ENCODE results near the gene TIMM29. TPM values are rescaled to one million over a fixed set of nuclear protein-coding genes. Genes with fewer than 3 reads are reported as not detected.

TIMM29 gene
- total and polyA plus RNA-seq, 2 experiments from 2014 or later, result 31.3 to 54.5 TPM

- H3K36me3 ChIP-seq, result no peaks in the 10 kb centered on the region
- no peak overlapping the region for H3K27ac ChIP-seq
- no peaks in the 10 kb centered on the region for H3K9me3 ChIP-seq (ENCODE audit: low read depth)
- TF ChIP-seq CTCF (IDR thresholded peaks at IDR 0.05; ENCODE audit: low read depth, low read length), result no peak
- H3K4me3 ChIP-seq, result no peak overlapping the region
- H3K4me1 ChIP-seq (ENCODE audit: low read depth), result no peaks in the 10 kb centered on the region
- no peaks in the 10 kb centered on the region for H3K27me3 ChIP-seq
- no peak for DNase-seq (ENCODE audit: low read depth in 1 of 2, low spot score in 1 of 2)
These were observed 29.4 kb upstream of the TIMM29 start for GRCh38 chr19:10899151-10899653.

- H3K4me1 ChIP-seq (ENCODE audit: low read depth), result no peaks in the 10 kb centered on the region
- DNase-seq (ENCODE audit: low read depth in 1 of 2, low spot score in 1 of 2), result no peak
- no peak overlapping the region for H3K4me3 ChIP-seq
- H3K27me3 ChIP-seq, result no peaks in the 10 kb centered on the region
- TF ChIP-seq CTCF (IDR thresholded peaks at IDR 0.05; ENCODE audit: low read depth, low read length), result no peak
- no peaks in the 10 kb centered on the region for H3K9me3 ChIP-seq (ENCODE audit: low read depth)
- H3K27ac ChIP-seq, result no peak overlapping the region
- H3K36me3 ChIP-seq, result peaks cover 21% of the 10 kb centered on the region
These were observed 20.7 kb upstream of the TIMM29 start for GRCh38 chr19:10907925-10908324.

GRCh38 chr19:10908380-10908960 is 20.1 kb upstream of the TIMM29 start:
- H3K9me3 ChIP-seq (ENCODE audit: low read depth), result no peaks in the 10 kb centered on the region
- no peaks in the 10 kb centered on the region for H3K4me1 ChIP-seq (ENCODE audit: low read depth)
- DNase-seq (ENCODE audit: low read depth in 1 of 2, low spot score in 1 of 2), result no peak
- H3K27ac ChIP-seq, result no peak overlapping the region
- no peak for TF ChIP-seq CTCF (IDR thresholded peaks at IDR 0.05; ENCODE audit: low read depth, low read length)
- H3K27me3 ChIP-seq, result no peaks in the 10 kb centered on the region
- H3K36me3 ChIP-seq, result peaks cover 21% of the 10 kb centered on the region
- no peak overlapping the region for H3K4me3 ChIP-seq

- DNase-seq (ENCODE audit: low read depth in 1 of 2, low spot score in 1 of 2), result no peak
- Histone ChIP-seq H3K27me3 (no peaks in the 10 kb centered on the region), H3K36me3 (peaks cover 21% of the 10 kb centered on the region)
These were observed 16.8 kb upstream of the TIMM29 start for GRCh38 chr19:10911579-10912363.

GRCh38 chr19:10912619-10913018 is 16.0 kb upstream of the TIMM29 start:
- peaks cover 21% of the 10 kb centered on the region for H3K36me3 ChIP-seq
- H3K9me3 ChIP-seq (ENCODE audit: low read depth), result no peaks in the 10 kb centered on the region
- TF ChIP-seq CTCF (IDR thresholded peaks at IDR 0.05; ENCODE audit: low read depth, low read length), result no peak
- H3K27ac ChIP-seq, result no peak overlapping the region
- H3K4me3 ChIP-seq, result no peak overlapping the region
- H3K27me3 ChIP-seq, result no peaks in the 10 kb centered on the region
- no peak for DNase-seq (ENCODE audit: low read depth in 1 of 2, low spot score in 1 of 2)
- H3K4me1 ChIP-seq (ENCODE audit: low read depth), result no peaks in the 10 kb centered on the region

More at GRCh38 chr19:10911579-10912363, 16.8 kb upstream of the TIMM29 start:
- Histone ChIP-seq H3K4me1 (ENCODE audit: low read depth) (no peaks in the 10 kb centered on the region), H3K27ac (no peak overlapping the region), H3K4me3 (no peak overlapping the region), H3K9me3 (ENCODE audit: low read depth) (no peaks in the 10 kb centered on the region)
- TF ChIP-seq CTCF (IDR thresholded peaks at IDR 0.05; ENCODE audit: low read depth, low read length), result no peak

Measured in cardiac muscle cell (in vitro differentiated cells and primary cell).